Glomerular visceral epithelial cell (primary cell): Measurements from ENCODE around the gene CCDC150.
A peak's percentile ranks its signal among the peaks of the same experiment; 100 is the strongest.
"Not testable (repeated sequence)": the region's sequence is repeated elsewhere in the genome, so short reads cannot be mapped to it uniquely, and the experiment has no call there.

ENCODE experiments used
- DNase-seq: peaks from one replicate; pipeline ENCODE4 v3.0.0-alpha.2; 2016; ENCODE audit errors: extremely low spot score

CCDC150 gene

DNA sequence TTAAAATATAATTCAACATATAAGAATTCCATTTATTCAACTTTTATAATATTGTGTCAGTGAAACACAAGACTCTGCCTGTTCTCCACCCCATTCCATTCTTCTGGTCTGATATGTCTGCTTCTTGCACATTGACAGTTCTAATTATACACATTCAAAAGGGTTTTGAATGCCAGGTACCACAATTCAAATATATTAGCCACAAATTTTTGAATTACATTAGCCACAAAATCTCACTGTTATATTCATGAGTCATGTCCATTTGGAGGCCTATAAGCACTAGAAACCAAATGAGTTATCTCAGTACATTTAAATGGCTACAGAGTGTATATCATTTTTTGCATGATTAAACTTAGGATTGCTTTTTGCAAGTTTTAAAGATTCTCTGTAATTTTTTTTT, 72.1 kb downstream of the CCDC150 start:
- DNase-seq, result no peak

DNA sequence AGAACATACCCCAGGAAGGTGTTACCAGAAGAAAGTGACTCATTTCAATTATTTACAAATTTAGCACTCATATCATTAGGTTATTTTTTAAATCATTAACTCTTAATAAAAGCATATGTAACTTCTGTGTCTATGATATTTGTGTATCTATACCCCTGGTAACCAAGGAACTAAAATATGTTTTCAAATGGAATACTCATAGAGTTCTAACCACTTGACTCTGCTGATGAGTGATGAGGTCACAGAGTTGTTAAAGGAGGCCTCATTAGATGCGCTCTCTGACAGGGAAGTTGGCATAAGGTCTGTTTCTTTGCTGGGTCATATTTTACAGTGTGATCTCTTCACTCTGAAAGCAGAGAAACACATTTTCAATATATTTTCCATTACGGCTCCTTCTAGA, 73.4 kb downstream of the CCDC150 start:
- DNase-seq, result no peak

DNA sequence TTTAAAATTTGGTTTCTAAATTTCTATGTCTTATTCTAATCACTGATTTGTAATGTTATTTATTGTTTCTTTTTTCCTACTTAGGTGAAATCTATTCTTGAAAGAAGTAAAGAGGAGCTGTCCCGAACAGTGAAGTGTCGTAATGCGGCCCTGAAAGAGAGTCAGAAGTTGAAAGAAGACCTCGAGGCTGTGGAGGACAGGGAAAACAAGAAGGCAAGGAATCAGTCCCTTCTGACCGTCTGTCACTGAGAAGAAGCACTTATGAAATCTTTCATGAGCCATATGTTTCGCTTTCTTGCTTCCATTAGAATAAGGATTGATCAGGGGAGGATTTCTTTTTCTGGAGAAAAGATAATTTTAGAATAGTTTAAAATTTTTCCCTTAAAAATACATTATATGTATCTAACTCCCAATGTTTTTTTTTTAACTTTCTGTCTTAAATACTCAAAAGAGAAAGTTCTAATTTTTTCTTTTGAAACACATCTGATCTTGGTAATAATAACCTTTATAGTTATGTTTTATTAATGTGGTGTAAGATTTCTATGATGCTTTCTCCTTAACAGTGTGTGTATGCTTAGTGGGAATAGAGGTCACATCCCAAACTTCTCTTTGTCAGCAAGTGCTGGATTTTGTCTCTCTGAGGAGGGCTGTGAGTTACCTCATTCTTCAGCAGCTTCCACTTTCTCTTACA, 79.0 kb downstream of the CCDC150 start:
- DNase-seq, result peak; percentile 8

DNA sequence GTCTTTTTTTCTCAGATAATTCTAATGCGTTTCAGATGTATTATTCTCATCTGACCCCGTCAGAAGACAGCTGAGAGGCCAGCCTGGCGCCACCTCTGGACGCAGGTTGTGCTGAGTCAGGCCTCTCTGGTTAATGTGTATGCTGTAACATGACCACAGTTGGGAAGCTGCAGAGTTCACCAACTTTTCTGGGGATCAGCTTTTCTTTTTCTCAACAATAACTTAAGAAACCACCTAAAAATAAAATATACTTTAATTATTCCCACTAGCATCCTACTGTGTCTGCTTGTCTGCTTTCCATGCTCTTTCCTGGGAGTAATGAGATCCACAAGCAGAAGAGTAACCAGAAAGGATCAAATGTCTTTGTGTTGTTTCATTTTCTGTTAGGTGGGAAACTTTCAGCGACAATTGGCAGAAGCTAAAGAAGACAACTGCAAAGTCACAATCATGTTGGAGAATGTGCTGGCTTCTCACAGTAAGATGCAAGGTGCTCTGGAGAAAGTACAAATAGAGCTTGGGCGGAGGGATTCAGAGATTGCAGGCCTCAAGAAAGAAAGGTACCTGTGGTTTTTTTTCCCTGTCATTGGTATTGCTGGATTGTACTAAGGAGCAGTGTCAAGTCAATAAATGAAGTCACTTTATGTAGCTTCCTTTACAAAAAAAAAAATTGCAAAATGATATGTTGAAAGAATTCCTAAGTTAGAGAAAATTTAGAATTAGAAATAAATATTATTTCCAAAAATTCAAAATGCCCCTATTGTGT, 79.8 kb downstream of the CCDC150 start:
- peak; percentile 79 for DNase-seq

DNA sequence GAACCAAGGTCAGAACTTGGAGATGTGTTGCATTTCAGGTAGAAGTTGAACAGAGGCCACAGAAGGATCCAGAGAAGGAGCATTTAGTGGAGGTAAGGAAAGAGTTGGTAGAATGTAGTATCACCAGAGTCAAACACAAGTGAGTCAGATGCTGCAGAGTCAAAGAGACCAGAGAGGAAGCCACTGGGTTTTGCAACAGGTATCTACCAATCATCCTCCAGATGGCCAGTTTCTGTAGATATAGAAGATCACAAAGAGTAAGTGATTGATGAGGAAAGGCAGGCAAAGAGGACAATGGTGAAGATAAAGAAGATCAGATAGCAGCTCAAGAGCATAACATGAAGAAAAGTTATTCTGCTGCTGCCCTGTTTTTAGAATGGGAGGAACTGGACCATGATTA, 84.1 kb downstream of the CCDC150 start:
- no peak for DNase-seq

DNA sequence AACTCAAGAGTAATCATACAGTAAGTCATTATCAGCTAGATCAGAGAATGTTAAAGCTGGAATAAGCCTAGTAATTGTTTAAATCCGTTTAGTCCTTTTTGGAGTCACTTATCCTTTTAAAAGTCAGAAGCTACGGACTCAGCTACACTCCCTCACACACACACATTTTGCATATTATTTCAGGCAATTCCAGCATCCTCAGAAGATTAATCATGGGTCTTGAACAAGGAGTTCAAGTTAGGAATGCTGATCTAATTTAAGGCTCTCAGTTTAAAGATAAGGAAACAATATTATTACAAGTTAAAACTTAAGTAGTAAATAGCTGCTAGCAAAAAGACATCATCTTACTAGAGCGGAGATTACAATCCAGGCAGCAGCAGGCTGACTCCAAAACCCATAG, 85.7 kb downstream of the CCDC150 start:
- DNase-seq, result no peak

DNA sequence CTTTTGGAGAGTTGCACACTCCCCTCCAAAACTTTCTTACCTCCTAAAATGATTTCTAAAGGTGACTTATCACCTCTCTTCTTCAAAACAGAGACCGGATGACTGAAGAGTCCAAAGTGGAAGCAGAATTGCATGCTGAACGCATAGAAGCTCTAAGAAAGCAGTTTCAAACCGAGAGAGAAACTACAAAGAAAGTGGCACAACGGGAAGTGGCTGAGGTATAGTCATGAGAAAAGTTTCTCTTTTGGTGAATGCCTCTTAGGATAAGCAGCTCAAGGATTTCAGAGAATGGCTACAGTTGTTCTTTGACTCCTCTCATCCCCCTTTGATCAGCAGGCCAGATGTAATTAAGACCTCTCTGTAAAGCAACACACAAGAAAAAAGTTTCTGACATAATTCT, 86.4 kb downstream of the CCDC150 start:
- DNase-seq, result no peak

DNA sequence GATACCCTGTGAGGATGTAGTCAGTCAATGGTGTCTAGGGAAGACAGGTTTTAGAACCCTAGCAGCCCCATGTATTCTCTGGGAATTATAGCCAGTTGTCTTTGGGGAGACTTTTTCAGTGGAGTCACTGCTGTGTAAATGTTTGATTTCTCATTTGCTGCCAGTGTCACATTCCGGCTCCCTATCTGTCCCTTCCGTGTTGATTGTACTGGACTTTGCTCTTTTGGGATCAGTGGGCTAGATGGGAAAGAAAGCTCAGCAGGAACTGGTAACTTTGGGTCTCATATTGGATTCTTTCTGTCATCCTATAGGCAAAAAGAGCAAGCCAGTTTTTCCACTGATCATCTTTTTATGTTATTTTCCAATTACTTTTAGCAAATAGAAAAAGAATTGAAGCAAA, 89.9 kb downstream of the CCDC150 start:
- no peak for DNase-seq

DNA sequence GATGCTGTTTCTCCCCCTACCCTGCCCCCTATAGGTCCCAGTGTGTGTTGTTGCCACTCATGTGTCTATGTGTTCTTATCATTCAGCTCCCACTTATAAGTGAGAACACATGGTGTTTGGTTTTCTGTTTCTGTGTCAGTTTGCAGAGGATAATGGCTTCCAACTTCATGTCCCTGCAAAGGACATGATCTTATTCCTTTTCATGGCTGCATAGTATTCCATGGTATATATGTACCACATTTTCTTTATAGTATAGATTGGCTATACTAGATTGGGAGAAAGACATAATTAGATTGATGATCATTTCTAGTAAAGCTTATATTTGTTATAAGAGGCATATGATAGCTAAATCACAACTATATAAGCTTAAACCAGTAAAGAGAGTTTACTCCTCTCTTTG, 97.1 kb downstream of the CCDC150 start:
- not testable (repeated sequence) for DNase-seq

DNA sequence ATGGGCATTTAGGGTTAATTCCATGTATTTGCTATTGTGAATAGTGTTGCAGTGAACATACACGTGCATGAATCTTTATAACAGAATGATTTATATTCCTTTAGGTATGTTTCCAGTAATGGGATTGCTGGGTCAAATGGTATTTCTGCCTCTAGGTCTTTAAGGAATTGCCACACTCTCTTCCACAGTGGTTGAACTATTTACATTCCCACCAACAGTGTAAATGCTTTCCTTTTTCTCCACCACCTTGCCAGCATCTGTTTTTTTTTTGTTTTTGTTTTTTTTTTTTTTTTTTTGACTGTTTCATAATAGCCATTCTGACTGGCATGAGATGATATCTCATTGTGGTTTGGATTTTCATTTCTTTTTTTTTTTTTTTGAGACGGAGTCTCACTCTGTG, 97.5 kb downstream of the CCDC150 start:
- DNase-seq, result no peak

DNA sequence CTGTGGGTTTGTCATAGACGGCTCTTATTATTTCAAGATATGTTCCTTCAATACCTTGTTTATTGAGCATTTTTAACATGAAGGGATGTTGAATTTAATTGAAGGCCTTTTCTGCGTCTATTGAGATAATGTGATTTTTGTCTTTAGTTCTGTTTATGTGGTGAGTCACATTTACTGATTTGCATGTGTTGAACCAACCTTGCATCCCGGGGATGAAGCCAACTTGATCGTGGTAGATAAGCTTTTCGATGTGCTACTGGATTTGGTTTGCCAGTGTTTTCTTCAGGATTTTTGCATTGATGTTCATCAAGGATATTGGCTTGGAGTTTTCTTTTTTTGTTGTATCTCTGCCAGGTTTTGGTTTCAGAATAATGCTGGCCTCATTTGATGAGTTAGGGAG, 99.5 kb downstream of the CCDC150 start:
- DNase-seq, result no peak

DNA sequence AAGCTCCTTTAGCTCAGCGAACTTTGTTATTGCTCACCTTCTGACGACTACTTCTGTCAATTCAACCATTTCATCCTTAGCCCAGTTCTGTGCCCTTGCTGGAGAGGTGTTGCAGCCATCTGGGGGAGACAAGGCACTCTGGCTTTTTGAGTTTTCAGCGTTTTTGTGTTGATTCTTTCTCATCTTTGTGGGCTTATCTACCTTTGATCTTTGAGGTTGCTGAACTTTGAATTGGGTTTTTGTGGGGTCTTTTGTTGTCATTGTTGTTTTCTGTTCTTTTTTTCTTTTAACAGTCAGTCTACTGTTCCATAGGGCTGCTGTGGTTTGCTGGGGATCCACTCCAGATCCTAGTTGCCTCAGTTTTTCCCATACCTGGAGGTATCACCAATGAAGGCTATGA, 102.7 kb downstream of the CCDC150 start:
- no peak for DNase-seq

DNA sequence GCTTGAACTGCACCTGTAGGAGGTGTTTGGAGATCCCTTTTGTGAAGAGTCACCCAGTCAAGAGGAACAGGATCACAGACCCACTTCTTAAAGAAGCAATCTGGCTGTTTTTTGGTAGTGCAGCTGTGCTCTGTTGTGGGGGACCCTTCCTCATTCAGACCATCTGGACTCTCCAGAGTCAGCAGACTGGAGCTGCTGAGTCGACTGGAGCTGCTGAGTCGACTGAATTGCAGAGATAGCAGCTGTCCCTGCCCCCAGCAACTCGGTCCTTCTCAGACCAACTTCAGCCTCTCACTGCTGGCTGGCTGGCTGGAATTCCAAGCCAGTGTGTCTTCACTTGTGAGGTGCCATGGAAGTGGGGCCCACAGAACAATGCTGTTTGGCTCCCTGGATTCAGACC, 103.2 kb downstream of the CCDC150 start:
- no peak for DNase-seq

DNA sequence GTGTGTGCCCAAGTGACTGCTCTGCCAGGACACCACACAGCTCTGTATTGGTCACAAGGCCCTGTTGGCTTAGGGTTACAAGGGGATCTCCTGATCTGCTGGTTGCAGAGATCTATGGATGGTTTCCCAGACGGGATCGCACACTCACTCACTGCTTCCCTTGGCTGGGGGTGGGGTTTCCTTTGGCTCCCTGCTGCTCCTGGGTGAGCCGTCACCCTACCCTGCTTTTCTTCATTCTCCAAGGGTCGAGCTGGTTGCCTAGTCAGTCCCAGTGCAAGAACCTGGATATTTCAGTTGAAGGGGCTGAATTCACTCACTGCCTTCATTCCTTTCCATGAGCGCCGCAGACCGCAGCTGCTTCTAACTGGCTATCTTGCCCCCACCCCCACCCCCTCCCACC, 103.7 kb downstream of the CCDC150 start:
- no peak for DNase-seq

DNA sequence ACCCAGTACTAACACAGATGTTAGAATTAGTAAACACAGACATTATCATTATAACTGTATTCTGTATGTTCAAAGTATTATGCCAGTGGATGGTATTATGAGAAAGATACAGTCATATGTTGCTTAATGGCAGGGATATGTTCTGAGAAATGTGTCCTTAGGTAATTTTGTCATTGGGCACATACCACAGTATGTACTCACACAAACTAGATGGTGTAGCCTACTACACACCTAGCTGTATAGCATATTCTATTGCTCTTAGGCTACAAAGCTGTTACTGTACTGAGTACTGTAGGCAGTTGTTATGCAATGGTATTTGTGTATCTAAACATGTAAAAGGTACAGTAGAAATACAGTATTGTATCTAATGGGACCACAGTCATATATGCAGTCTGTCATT, 106.2 kb downstream of the CCDC150 start:
- DNase-seq, result no peak

DNA sequence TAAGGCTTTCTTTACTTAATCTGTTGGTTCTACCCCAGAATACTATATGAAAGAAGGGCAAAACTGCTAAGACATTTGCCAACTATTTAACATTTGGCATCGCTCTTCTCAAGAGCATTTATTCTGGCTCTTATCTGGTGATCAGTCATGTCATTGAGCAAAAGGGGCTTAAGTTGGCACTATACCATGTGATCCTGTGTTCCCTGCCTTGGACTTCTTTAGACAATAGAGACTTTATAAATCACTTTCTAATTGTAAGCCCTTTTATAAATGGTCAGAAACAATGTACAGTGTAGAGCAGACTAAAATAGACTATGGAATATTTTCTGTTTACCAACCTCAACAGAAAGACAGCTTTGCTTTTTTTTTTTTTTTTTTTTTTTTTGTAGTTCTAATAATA, 107.9 kb downstream of the CCDC150 start:
- no peak for DNase-seq

DNA sequence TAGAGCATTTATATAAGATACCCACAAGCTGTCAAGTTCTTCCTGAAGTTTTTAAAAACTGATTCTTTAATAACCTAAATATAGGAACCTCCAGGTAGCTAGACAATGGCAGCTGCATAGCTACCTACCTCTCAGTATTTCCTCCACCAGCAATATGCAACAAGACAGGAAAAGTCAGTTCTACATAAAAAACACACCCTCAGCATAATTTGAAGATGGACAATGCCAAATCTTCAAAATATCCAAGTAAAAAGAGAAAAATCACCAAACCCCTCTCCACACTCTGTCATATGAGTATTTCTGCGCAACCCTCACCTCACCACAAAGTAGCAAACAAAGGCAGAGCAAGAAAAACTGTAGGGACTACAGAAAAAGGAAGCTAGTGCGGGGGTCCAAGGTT, 108.6 kb downstream of the CCDC150 start:
- no peak for DNase-seq

DNA sequence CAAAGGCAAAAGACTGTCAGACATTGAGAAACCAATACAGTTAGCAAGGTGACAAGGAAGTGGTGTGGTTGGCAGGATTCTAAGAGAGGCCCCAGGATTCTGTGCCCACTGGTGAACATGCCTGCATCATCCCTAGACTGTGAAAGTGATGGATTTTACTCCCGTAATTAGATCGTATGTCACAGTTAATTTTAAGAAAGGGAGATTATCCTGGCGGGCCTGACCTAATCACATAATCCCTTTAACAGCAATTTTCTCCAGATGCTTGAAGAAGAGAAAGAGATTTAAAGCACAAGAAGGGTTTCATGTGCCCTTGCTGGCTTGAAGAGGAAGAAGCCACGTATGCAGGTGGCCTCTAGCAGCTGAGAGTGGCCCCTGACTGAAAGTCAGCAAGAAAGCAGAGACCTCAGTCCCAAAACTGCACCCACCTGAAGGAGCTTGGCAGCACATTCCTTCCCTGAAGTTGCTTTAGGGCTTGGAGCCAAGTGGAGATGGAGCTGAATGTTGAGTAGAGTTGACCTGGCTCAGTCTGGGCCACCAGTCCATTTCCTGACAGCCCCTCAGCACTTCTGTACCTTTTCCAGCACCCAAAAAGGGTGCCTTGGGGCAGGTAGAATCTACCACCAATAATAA, 110.9 kb downstream of the CCDC150 start:
- no peak for DNase-seq

DNA sequence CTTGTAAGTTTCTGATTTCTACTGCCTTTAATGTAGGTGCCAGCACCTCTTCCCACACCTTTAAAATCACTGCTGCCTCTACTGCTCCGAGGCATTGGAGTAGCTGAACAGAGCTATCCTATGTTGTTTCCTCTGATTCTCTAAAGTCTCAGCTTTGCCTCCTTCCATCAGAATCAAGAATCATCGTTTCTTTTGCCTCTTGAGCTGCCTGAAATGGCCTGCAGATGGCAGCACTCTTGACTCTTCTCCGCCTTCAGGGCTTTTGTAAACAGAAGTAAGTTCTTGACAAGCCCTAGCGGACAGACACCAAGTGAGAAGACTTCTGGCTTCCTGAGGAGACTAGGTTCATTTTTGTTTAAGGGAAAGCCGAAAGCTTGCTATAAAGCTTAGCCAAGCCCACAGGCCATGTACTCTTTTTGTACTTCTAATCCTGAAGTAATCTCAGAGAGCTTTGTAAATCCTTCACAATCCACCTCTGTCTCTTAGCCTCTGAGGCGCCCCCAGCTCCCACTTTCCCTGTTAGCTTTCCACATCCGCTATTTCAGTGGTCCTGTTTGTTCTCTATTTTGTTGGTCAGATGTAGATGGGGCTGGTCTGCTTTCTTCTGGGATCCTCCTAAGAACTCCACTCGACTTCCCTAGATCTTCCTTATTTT, 111.6 kb downstream of the CCDC150 start:
- peak; percentile 37 for DNase-seq

DNA sequence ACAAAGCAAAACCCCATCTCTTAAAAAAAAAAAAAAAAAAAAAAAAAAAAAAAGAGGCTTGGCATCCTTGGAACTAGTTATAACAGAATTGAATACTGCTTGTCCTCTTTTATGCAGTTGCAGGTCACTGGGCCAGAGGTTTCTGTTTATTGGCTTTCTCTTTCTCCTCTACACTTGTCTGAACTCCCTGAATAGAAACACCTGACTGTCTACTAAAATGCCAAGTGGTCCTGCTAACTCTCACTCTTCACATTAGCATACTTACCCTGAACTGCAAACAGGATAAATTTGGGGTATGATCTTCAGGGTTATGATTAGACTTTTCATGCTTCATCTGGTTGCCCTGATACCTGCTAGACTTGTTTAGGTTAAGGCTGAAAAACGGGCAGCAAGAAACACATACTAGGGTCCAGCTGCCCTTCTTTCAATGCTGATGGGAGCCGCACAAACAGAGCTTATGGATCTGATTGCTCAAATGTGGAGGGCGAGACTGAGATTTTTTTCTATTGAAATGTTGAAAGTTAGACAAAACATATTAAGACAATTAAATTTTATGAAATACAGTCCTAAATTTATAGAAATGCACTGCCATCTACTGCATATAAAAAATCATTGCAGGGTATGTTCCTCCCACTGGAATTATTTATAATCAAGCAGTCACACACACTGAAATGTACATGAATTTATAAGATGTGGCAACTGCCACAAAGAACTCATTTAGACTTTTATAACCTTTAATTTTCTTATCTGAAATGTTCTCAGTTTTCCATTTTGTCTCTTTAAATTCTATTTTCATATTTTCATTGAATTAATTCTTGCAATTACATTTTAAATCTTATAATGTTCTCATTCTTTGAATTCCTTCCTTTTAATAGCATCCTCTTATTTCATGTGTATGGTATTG, 119.2 kb downstream of the CCDC150 start:
- no peak for DNase-seq

DNA sequence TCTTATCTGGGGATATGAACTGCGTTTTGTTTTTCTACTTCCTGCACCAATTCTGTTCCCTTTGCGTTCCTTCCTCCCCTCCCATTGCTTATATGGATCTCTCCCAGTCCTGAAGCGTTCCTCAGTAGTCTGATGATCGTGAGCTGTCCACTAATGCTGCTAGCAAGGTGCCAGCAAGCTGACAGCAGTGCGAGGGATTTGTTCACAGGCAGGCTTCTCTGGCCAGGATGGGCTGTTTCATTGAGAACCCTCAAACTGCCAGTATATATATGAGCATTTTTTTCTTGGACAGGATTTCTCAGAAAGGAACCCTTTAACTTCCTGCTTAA, 119.8 kb downstream of the CCDC150 start:
- DNase-seq, result no peak

DNA sequence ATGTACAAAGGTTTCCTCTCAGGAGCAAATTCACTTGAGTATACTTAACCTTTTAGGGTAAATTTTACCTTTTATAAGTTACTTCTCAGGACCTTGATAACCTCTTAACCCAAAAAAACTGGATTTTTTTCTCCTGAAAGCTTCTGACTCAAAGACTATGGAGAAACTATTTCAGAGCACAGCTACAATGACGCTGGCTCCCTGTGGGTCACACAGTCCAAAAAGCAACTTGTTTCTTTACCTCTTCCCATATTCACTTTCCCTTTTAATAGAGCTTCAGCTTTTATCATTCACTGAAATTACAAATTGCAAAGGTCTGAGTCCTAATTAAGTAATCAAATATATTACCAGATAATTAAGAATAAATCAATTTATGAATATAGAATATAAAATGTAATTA, 127.6 kb downstream of the CCDC150 start:
- no peak for DNase-seq
